ENCODE measurements around the gene FOXD2.

DNA sequence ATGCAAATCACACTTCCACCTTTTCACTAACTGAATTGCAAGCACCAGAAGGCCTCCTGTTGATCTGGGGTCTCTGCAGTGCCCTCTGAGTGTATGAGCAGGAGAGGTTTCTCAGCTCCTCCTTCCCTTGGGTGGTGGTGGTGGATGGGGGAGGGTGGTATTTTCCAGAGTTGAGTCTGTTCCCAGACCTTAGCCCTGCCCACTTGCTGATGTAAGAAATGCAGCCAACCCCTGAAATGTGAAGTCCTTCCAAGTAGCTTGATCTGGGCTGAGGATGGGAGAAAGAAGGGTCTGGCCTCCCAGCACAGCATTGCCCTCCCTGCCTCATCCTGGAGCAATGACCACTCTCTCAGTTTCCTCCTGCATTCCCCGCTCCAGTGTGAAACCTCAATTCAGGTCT, 6.3 kb upstream of the FOXD2 start:
- TF ChIP-seq EZH2 (IDR thresholded peaks at IDR 0.05; ENCODE audit: low read length, missing control alignments), result no peak
- TF ChIP-seq, protein P1, sequence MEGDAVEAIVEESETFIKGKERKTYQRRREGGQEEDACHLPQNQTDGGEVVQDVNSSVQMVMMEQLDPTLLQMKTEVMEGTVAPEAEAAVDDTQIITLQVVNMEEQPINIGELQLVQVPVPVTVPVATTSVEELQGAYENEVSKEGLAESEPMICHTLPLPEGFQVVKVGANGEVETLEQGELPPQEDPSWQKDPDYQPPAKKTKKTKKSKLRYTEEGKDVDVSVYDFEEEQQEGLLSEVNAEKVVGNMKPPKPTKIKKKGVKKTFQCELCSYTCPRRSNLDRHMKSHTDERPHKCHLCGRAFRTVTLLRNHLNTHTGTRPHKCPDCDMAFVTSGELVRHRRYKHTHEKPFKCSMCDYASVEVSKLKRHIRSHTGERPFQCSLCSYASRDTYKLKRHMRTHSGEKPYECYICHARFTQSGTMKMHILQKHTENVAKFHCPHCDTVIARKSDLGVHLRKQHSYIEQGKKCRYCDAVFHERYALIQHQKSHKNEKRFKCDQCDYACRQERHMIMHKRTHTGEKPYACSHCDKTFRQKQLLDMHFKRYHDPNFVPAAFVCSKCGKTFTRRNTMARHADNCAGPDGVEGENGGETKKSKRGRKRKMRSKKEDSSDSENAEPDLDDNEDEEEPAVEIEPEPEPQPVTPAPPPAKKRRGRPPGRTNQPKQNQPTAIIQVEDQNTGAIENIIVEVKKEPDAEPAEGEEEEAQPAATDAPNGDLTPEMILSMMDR (conservative IDR thresholded peaks at IDR 0.05 in 1 of 2, IDR thresholded peaks at IDR 0.05 in 1 of 2; ENCODE audit: low read depth in 1 of 2, low read length in 2 of 2), result no peak
